AML-193 (cell line): ENCODE data around the gene RASSF9.

ENCODE experiments used
- DNase-seq, 2 experiments: peaks; one replicate each; lab custom pipeline; 2025; lab: John Stamatoyannopoulos, UW

RASSF9 gene

GRCh38 chr12:85836197-85837090 lies at the start of gene RASSF9:
Gene RASSF9 (minus strand): TSS chr12:85836409. CDS start chr12:85836201, 208 bp downstream.
- DNase-seq: no peak

- DNase-seq: no peak
Observed at GRCh38 chr12:85883763-85884162, 47.6 kb upstream of the RASSF9 start.

- DNase-seq: no peak
Observed at GRCh38 chr12:85877459-85877858, 41.2 kb upstream of the RASSF9 start.

GRCh38 chr12:85874031-85874461 lies 37.8 kb upstream of the RASSF9 start, which contains the start of gene NTS:
Gene NTS (plus strand): TSS chr12:85874295. CDS start chr12:85874404, 109 bp downstream.
- DNase-seq: peak; percentile 30 to 36

- DNase-seq: peak; percentile 45 to 67
Observed at GRCh38 chr12:85872497-85873091, 36.4 kb upstream of the RASSF9 start.

- peak; percentile 43 to 59 for DNase-seq
Observed at GRCh38 chr12:85866986-85867776, 31.0 kb upstream of the RASSF9 start.

- no peak for DNase-seq
Observed at GRCh38 chr12:85865890-85866289, 29.7 kb upstream of the RASSF9 start.

- DNase-seq: no peak
Observed at GRCh38 chr12:85856966-85857365, 20.8 kb upstream of the RASSF9 start.

GRCh38 chr12:85855305-85855704 lies 19.1 kb upstream of the RASSF9 start:
- DNase-seq: no peak

- DNase-seq: no peak
Observed at GRCh38 chr12:85849344-85849743, 13.1 kb upstream of the RASSF9 start.

GRCh38 chr12:85843606-85844310 lies 7.5 kb upstream of the RASSF9 start:
- DNase-seq: no peak

GRCh38 chr12:85835426-85836196 lies 598 bp downstream of the RASSF9 start:
- no peak for DNase-seq

- no peak for DNase-seq
Observed at GRCh38 chr12:85834378-85834777, 1.8 kb downstream of the RASSF9 start.

GRCh38 chr12:85833579-85833978 lies 2.6 kb downstream of the RASSF9 start:
- DNase-seq: no peak

GRCh38 chr12:85831327-85831990 lies 4.8 kb downstream of the RASSF9 start:
- no peak for DNase-seq

- DNase-seq: no peak
Observed at GRCh38 chr12:85829391-85829790, 6.8 kb downstream of the RASSF9 start.

- no peak for DNase-seq
Observed at GRCh38 chr12:85828576-85828975, 7.6 kb downstream of the RASSF9 start.

- DNase-seq: no peak
Observed at GRCh38 chr12:85825746-85826145, 10.5 kb downstream of the RASSF9 start.

- DNase-seq: no peak
Observed at GRCh38 chr12:85823436-85824180, 12.6 kb downstream of the RASSF9 start.

- no peak for DNase-seq
Observed at GRCh38 chr12:85821759-85822158, 14.4 kb downstream of the RASSF9 start.
